Erythroblast (primary cell): ENCODE results near the gene OSBPL10.
A peak's percentile ranks its signal among the peaks of the same experiment; 100 is the strongest.

ENCODE experiments used
- DNase-seq, 2 experiments: peaks; one replicate each; lab custom pipeline; 2025; lab: John Stamatoyannopoulos, UW
- GATA1 ChIP-seq: IDR thresholded peaks from 2 replicates; pipeline ENCODE4 v1.6.1; 2011; ENCODE audit warnings: low read depth, mild to moderate bottlenecking, control low read depth, low read length, moderate library complexity
- POLR2A ChIP-seq: IDR thresholded peaks from 2 replicates; pipeline ENCODE4 v1.6.1; 2011; ENCODE audit warnings: mild to moderate bottlenecking, low read length

OSBPL10 gene

GRCh38 chr3:31779514-31779913 lies 201.5 kb downstream of the OSBPL10 start:
- no peak for TF ChIP-seq GATA1
- TF ChIP-seq POLR2A: no peak
- DNase-seq: no peak

GRCh38 chr3:31777887-31778286 lies 203.2 kb downstream of the OSBPL10 start:
- DNase-seq: no peak
- TF ChIP-seq POLR2A (no peak), GATA1 (no peak)

DNA sequence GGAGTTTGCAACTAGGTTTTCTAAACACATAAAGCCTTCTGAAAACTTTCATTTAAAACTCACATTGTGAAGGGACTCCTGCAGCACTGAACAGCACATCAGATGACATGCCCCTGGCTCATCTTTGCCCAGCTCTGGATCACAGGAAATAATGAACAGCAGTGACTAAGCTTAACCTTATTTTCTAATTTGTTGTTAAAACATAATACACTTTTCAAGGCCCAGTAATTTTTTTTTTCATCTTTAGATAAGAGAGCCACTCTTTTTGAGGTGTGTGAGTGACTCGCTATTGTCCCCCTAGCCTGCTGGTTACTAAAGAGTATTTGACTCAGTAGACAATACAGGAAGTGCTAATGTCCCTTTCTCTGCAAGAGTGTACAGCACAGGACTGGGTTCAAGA lies 204.0 kb downstream of the OSBPL10 start:
- no peak for DNase-seq
- TF ChIP-seq POLR2A (no peak), GATA1 (no peak)

DNA sequence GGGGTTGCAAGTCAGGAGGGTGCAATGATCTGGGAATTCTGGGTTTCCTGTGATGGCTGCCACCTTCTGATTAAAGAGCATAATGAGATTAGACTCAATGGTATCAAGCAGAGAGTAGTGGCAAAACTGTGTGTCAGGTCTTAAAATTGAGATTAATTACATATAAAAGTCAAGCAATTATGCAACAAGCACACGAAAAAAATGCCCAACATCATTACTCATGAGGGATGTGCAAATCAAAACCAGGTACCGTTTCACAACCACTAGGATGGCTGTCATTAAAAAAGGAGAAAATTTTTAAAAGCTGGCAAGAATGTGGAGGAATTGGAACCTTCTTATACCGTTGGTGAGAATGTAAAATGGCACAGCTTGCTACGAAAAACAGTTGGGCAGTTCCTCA lies 205.0 kb downstream of the OSBPL10 start:
- no peak for DNase-seq
- TF ChIP-seq POLR2A (no peak), GATA1 (no peak)

DNA sequence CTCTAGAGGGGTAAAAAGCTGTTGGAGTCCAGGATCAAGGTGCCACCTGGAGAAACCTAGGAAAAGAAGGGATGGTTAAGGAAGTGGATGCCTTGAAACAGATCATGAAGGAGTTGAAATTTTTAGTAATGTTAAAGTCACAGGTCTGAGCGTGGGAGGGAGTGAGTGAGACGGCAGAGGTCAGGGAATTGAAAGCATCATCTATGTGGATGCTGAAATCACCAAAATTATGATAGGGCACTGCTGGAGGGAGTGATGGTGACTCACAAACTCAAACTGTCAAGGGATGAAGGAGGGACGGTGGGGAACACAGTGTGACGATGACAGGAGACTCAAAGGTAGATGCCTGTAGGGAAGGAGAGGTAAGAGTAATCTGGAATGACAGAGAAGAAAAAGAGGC lies 205.7 kb downstream of the OSBPL10 start:
- TF ChIP-seq GATA1 (no peak), POLR2A (no peak)
- no peak for DNase-seq

GRCh38 chr3:31772758-31773473 lies 208.1 kb downstream of the OSBPL10 start:
- DNase-seq: no peak
- no peak for TF ChIP-seq POLR2A
- TF ChIP-seq GATA1: no peak

DNA sequence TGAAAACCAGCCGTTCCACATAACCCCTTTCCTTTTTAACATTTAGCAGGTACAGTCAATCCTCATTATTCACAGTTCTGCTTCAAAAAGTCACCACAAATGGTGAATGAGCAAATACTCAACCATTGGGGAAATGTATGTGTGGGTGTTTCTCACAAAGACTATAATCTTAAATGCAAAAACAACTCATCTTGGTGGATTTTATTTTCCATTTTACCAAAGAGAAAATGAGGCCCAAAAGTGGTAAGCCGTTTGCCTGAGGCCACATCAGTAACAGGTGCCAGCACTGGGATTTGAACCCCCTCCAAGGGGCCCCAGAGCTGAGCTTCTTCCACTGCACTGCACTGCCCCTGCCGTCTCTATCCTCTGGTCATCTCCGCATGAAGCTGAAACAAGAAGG lies 208.8 kb downstream of the OSBPL10 start:
- no peak for TF ChIP-seq POLR2A
- TF ChIP-seq GATA1: no peak
- DNase-seq: no peak

DNA sequence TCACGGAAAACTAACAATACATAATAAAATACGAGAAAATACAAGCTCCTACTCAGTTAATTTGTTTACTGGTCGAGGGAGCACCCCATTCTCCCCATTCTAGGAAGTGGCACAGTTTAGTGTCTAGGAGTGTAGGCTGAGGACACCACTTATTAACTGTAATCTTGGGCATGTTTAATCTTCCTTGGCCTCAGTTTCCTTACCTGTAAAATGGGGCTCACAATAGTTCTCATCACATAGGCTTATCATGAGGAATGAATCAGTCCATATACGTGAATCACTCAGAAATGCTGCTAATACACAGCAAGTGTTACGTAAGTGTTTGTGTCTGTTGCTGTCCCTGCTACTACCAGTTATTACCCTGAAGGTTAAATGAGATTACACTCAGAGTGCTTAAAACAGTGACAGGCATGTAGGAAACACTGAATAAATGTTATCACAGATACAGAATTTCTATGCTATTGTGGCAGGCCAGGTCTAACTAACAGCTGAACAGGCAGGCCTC lies 210.2 kb downstream of the OSBPL10 start:
- TF ChIP-seq POLR2A (no peak), GATA1 (no peak)
- DNase-seq: no peak

DNA sequence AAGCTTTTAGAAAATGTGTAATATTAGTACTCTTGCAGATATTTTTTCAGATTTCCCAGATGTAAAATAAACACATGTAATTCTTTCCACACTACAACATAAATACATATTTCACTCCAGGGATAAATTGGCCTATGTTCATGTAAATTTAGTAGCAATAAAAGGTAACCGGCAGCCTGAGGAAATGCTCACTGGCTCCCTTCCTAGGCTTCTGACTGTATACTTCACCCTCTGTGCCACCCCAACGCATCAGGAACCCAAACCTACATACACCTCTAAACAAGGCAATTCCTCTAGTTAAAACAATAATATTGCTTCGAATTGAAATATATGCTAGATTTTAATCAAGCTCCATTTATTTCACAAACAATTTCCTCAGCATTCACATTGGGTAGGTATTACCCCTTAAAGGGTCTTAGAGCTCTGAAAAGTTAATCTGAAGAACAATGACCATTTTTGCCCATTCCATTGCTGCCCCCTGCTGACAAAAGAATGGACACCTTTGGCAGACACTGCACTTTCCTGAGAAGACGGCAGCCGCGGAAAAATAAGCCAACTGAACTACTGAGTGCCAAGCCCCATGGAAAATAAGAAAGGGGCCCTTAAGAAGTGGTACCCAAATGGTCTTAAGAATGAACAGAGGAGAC lies 212.5 kb downstream of the OSBPL10 start:
- TF ChIP-seq POLR2A (no peak), GATA1 (no peak)
- peak; percentile 43 to 66 for DNase-seq

GRCh38 chr3:31767920-31768319 lies 213.1 kb downstream of the OSBPL10 start:
- no peak for DNase-seq
- TF ChIP-seq POLR2A (no peak), GATA1 (no peak)

DNA sequence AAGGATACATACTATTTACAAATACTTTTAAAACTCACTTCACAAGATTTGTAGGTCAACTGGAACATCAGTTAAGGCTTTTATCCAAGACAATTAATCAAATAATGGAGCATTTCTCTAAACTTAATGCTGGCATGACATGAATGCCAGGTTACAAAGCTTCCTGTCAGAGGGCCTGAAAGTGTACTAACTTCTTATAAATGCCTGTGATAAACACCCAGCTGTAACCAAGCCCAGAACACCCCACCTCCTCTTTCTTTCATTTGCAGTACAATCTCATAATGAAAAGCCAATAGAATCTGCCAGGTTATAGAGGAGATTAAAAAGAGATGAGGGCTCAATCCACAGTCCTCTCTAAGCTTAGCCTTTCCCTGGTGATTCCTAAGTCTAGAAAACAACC lies 214.4 kb downstream of the OSBPL10 start:
- DNase-seq: no peak
- TF ChIP-seq POLR2A: no peak
- TF ChIP-seq GATA1: no peak

DNA sequence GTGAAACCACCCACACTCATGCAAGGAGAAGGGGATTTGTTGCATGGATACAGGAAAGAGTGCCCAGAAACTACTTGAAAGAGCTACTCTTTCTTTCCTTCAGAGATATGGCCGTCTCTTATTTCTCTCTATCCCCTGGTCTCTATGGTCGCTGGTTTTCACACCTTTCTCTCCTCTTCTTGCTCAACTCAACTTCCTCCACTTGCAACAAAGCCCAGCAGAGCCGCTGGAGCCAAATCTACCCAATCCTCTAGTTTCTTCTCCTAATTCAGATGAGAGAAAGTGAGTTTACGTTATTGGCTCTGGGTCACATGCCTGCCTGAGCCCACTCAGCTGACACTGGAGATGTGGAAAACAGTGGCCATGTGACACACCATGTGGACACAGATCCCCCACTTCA lies 215.2 kb downstream of the OSBPL10 start:
- no peak for TF ChIP-seq POLR2A
- TF ChIP-seq GATA1: no peak
- DNase-seq: no peak

DNA sequence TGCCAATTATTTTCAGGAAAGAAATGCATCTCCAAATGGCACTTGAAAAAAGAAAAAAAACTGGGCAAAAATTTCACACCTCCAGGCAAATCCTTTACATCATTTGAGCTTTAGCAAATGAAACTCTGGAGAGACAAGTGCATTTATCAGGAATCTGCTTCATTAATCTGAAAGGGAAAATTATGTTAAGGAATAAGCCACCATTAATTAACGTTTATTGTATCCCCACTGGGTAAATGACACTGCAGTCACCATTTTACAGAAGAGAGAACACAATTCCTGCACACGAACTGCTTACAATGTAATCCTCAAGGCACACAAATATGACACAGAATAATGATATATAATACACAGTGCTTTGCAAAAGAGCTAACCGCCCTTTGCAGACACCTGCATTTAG lies 217.3 kb downstream of the OSBPL10 start:
- TF ChIP-seq POLR2A (no peak), GATA1 (no peak)
- DNase-seq: no peak

GRCh38 chr3:31762888-31763351 lies 218.1 kb downstream of the OSBPL10 start:
- DNase-seq: no peak
- TF ChIP-seq POLR2A (no peak), GATA1 (no peak)
